ENCODE results near the gene ATP6V1G1. TPM values are rescaled to one million over a fixed set of nuclear protein-coding genes. Genes with fewer than 3 reads are reported as not detected.

The ATP6V1G1 gene
- total RNA-seq, 2 experiments from 2014 or later: 144 to 148 TPM

DNA sequence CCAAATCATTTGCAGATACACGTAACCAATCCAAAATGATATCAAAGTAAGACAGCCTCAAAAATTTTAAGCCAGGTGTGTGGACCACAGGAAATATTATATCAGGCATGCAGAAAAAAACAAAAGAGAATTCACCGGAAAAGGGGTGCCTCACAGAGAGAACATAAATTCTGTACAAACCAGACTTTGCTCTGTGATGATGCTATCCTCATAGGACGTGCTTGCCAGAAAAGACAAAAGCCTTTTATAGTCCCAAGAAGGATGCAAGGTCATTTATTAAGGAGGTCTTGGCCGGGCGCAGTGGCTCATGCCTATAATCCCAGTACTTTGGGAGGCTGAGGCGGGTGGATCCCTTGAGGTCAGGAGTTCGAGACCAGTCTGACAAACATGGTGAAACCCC lies 16.8 kb upstream of the ATP6V1G1 start:
- H3K4me1 Mint-ChIP-seq (ENCODE audit: low read depth): no peaks in the 10 kb centered on the region
- no peaks in the 10 kb centered on the region for H3K27me3 ChIP-seq (ENCODE audit: control insufficient read depth in 1 of 2, insufficient read depth in 2 of 2, low read length in 2 of 2)
- TF ChIP-seq, protein P1, sequence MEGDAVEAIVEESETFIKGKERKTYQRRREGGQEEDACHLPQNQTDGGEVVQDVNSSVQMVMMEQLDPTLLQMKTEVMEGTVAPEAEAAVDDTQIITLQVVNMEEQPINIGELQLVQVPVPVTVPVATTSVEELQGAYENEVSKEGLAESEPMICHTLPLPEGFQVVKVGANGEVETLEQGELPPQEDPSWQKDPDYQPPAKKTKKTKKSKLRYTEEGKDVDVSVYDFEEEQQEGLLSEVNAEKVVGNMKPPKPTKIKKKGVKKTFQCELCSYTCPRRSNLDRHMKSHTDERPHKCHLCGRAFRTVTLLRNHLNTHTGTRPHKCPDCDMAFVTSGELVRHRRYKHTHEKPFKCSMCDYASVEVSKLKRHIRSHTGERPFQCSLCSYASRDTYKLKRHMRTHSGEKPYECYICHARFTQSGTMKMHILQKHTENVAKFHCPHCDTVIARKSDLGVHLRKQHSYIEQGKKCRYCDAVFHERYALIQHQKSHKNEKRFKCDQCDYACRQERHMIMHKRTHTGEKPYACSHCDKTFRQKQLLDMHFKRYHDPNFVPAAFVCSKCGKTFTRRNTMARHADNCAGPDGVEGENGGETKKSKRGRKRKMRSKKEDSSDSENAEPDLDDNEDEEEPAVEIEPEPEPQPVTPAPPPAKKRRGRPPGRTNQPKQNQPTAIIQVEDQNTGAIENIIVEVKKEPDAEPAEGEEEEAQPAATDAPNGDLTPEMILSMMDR (IDR thresholded peaks at IDR 0.05): no peak
- H3K36me3 Mint-ChIP-seq (ENCODE audit: low read depth): no peaks in the 10 kb centered on the region
- no peak overlapping the region for H3K27ac ChIP-seq (ENCODE audit: low read depth in 1 of 2, low read length in 2 of 2)
- no peak overlapping the region for H3K27ac Mint-ChIP-seq
- H3K9me3 Mint-ChIP-seq: no peaks in the 10 kb centered on the region
- ChIA-PET POLR2A (interaction anchor here (0.6 kb wide), 1 partner anchor 22 kb away, joined by 4 read pairs; no protein-coding TSS in a partner anchor), CTCF (no interaction called here)
- ATAC-seq (ENCODE audit: poor library complexity) (no peak), DNase-seq (no peak)
- H3K4me3 Mint-ChIP-seq: no peak overlapping the region
- H3K4me3 ChIP-seq (ENCODE audit: low read length): no peak overlapping the region
- intact Hi-C loops (cut with DNase I, micrococcal nuclease): no loop called here
- H3K4me1 ChIP-seq (ENCODE audit: insufficient read depth, low read length): no peaks in the 10 kb centered on the region
- no peaks in the 10 kb centered on the region for H3K27me3 Mint-ChIP-seq
- H3K9me3 ChIP-seq (ENCODE audit: control insufficient read depth in 1 of 2, insufficient read depth in 1 of 2, low read length in 2 of 2): no peaks in the 10 kb centered on the region
- no peaks in the 10 kb centered on the region for H3K36me3 ChIP-seq (ENCODE audit: insufficient read depth, low read length)

DNA sequence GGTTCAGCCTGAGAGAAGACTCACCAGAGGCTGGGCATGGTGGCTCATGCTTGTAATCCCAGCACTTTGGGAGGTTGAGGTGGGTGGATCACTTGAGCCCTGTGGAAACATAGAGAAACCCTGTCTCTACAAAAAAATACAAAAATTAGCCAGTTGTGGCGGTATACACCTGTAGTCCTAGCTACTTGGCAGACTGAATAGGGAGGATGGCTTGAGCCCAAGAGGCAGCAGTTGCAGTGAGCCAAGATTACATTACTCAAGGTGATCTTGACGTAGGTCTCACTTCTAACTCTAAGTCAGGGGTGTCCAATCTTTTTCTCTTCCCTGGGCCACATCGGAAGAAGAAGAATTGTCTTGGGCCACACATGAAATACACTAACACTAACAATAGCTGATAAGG lies 16.2 kb upstream of the ATP6V1G1 start:
- ATAC-seq (ENCODE audit: poor library complexity) (no peak), DNase-seq (no peak)
- ChIA-PET CTCF (no interaction called here), POLR2A (no interaction called here)
- no peaks in the 10 kb centered on the region for H3K27me3 Mint-ChIP-seq
- intact Hi-C loops (cut with DNase I, micrococcal nuclease): no loop called here
- H3K9me3 Mint-ChIP-seq: no peaks in the 10 kb centered on the region
- Histone ChIP-seq H3K27me3 (ENCODE audit: control insufficient read depth in 1 of 2, insufficient read depth in 2 of 2, low read length in 2 of 2) (no peaks in the 10 kb centered on the region), H3K36me3 (ENCODE audit: insufficient read depth, low read length) (no peaks in the 10 kb centered on the region), H3K4me1 (ENCODE audit: insufficient read depth, low read length) (no peaks in the 10 kb centered on the region), H3K9me3 (ENCODE audit: control insufficient read depth in 1 of 2, insufficient read depth in 1 of 2, low read length in 2 of 2) (no peaks in the 10 kb centered on the region), H3K4me3 (ENCODE audit: low read length) (no peak overlapping the region), H3K27ac (ENCODE audit: low read depth in 1 of 2, low read length in 2 of 2) (no peak overlapping the region)
- no peak overlapping the region for H3K4me3 Mint-ChIP-seq
- no peak overlapping the region for H3K27ac Mint-ChIP-seq
- no peaks in the 10 kb centered on the region for H3K4me1 Mint-ChIP-seq (ENCODE audit: low read depth)
- TF ChIP-seq, protein P1 (IDR thresholded peaks at IDR 0.05): no peak
- no peaks in the 10 kb centered on the region for H3K36me3 Mint-ChIP-seq (ENCODE audit: low read depth)

DNA sequence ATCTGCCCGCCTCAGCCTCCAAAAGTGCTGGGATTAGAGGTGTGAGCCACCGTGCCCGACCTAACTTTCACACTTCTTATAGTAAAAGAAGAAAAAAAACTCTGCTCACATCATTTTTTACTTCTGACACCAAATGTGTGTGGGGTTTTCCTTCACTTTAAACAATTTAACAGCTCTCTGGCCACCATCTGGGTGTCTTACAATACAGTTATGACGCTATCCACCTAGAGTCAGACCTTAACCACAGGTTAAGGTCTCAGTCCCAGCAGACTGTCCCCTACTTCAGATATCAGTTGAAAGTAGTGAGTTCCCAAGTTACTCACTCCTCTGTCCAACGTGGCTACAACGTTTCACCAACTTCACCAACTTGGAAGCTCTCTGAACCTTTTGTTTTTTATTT lies 15.4 kb upstream of the ATP6V1G1 start:
- Histone ChIP-seq H3K27ac (ENCODE audit: low read depth in 1 of 2, low read length in 2 of 2) (no peak overlapping the region), H3K36me3 (ENCODE audit: insufficient read depth, low read length) (no peaks in the 10 kb centered on the region), H3K9me3 (ENCODE audit: control insufficient read depth in 1 of 2, insufficient read depth in 1 of 2, low read length in 2 of 2) (no peaks in the 10 kb centered on the region), H3K27me3 (ENCODE audit: control insufficient read depth in 1 of 2, insufficient read depth in 2 of 2, low read length in 2 of 2) (no peaks in the 10 kb centered on the region), H3K4me3 (ENCODE audit: low read length) (no peak overlapping the region), H3K4me1 (ENCODE audit: insufficient read depth, low read length) (no peaks in the 10 kb centered on the region)
- intact Hi-C loops (cut with DNase I, micrococcal nuclease): no loop called here
- Mint-ChIP-seq H3K9me3 (no peaks in the 10 kb centered on the region), H3K4me3 (no peak overlapping the region), H3K36me3 (ENCODE audit: low read depth) (no peaks in the 10 kb centered on the region), H3K27ac (no peak overlapping the region), H3K4me1 (ENCODE audit: low read depth) (no peaks in the 10 kb centered on the region), H3K27me3 (no peaks in the 10 kb centered on the region)
- ChIA-PET POLR2A (no interaction called here), CTCF (no interaction called here)
- DNase-seq: no peak
- ATAC-seq (ENCODE audit: poor library complexity): no peak
- TF ChIP-seq, protein P1 (IDR thresholded peaks at IDR 0.05): no peak

Measured in CD4-positive, alpha-beta T cell (primary cell).